Natural killer cell (primary cell): ENCODE data around the gene ZFHX3. TPM values are rescaled to one million over a fixed set of nuclear protein-coding genes. Genes with fewer than 3 reads are reported as not detected.

Source experiments
- ATAC-seq, 3 donors: fragments of 150-1000 bp in 2 of 3; fragments of 200-7000 bp in 1 of 3; cut with Tn5 transposase; 1 replicate in 1 of 3; 2 replicates in 2 of 3; pipeline ENCODE4 v1.10.0; 2021; ENCODE audit warnings: mild to moderate bottlenecking in 2 of 3, moderate library complexity in 2 of 3
- DNase-seq, 2 donors: peaks; one replicate each; pipeline versions ENCODE4 v3.0.0 to v3.0.0-alpha.2; 2013 to 2021; ENCODE audit warnings: mixed read lengths in 1 of 2
- H3K27ac ChIP-seq: one replicate; pipeline ENCODE4 v1.5.1; 2013; ENCODE audit warnings: mild to moderate bottlenecking, low read length
- H3K27me3 ChIP-seq: one replicate; pipeline ENCODE4 v1.6.1; 2013; ENCODE audit warnings: low read length; ENCODE audit not compliant: control insufficient read depth, insufficient read depth
- H3K36me3 ChIP-seq: one replicate; pipeline ENCODE4 v1.6.1; 2013; ENCODE audit warnings: low read length; ENCODE audit not compliant: control insufficient read depth, insufficient read depth
- H3K4me1 ChIP-seq: one replicate; pipeline ENCODE4 v1.6.1; 2013; ENCODE audit warnings: low read length; ENCODE audit not compliant: control insufficient read depth, insufficient read depth
- H3K4me3 ChIP-seq: one replicate; pipeline ENCODE4 v1.5.1; 2013; ENCODE audit warnings: low read length
- H3K9me3 ChIP-seq: one replicate; pipeline ENCODE4 v1.6.1; 2013; ENCODE audit warnings: low read length; ENCODE audit not compliant: control insufficient read depth, insufficient read depth
- H3K27ac Mint-ChIP-seq, 2 donors: one replicate each; pipeline ENCODE4 v1.8.0; 2022; ENCODE audit warnings: mild to moderate bottlenecking in 2 of 2, mixed read lengths in 2 of 2, moderate library complexity in 1 of 2
- H3K27me3 Mint-ChIP-seq, 2 donors: one replicate each; pipeline ENCODE4 v1.8.0; 2022; ENCODE audit warnings: low read depth in 2 of 2, mixed read lengths in 2 of 2
- H3K36me3 Mint-ChIP-seq: one replicate; pipeline ENCODE4 v1.8.0; 2022; ENCODE audit warnings: mixed read lengths
- H3K4me1 Mint-ChIP-seq, 2 donors: one replicate each; pipeline ENCODE4 v1.8.0; 2022; ENCODE audit warnings: mixed read lengths in 2 of 2
- H3K4me3 Mint-ChIP-seq: one replicate; pipeline ENCODE4 v1.8.0; 2022; ENCODE audit warnings: mild to moderate bottlenecking, moderate library complexity, mixed read lengths
- H3K9me3 Mint-ChIP-seq, 2 donors: one replicate each; pipeline ENCODE4 v1.8.0; 2022; ENCODE audit warnings: mixed read lengths in 2 of 2
- WGBS: methylation state at CpG from one replicate; pipeline ENCODE4 v1.1.7; 2013; ENCODE audit warnings: missing lambda C conversion rate; ENCODE audit not compliant: insufficient coverage; 5-methylcytosine and 5-hydroxymethylcytosine counted together
- intact Hi-C: fragments of 100-400 bp; cut with micrococcal nuclease; formaldehyde crosslinking; loops from one replicate; pipeline ENCODE4 v1.14.2; 2022
- total RNA-seq, 4 donors: library from RNA; stranded (reverse); fragments of 120-200 nt in 1 of 4; gene quantifications; one replicate each; pipeline versions ENCODE4 v1.2.3 to v1.2.4, GENCODE V29; 2013 to 2022
- TF ChIP-seq, protein P1 (sequence below): fragments of 200-600 bp; IDR thresholded peaks from one replicate; pipeline ENCODE4 v1.8.0; 2022; ENCODE audit warnings: antibody characterized with exemption

The ZFHX3 gene
- total RNA-seq, 3 donors from 2014 or later (not counting 1 experiment from before 2014, with no cell fraction given) = 5.8 to 7.8 (median 7.5) TPM

DNA sequence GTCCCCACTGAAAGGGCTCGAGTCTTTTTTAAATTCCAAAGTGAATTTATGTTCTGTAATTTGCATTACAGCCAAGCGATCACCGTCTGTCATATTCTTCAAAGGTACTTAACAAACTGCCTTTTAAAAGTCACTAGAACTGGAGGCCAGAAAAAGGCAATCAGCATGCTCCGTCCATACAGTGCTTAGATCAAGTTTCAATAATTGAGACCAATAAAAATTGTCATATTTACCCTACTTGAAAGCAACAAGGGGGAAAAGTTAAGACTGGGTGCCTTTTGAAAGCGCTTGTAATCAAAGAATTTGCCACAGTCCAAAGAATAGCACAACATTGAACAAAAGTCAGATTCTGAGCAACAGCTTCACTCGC lies 9.0 kb upstream of the ZFHX3 start:
- H3K36me3 ChIP-seq = no peaks in the 10 kb centered on the region
- no peaks in the 10 kb centered on the region for H3K9me3 ChIP-seq
- ATAC-seq = no peak
- no peak for DNase-seq
- H3K4me3 ChIP-seq = no peak overlapping the region
- peak overlapping the region; percentile 99 for H3K4me3 Mint-ChIP-seq
- peaks cover 24 to 53% of the 10 kb centered on the region in 2 donors for H3K27me3 Mint-ChIP-seq
- H3K4me1 Mint-ChIP-seq = peaks cover 36 to 37% of the 10 kb centered on the region in 2 donors
- TF ChIP-seq, protein P1, sequence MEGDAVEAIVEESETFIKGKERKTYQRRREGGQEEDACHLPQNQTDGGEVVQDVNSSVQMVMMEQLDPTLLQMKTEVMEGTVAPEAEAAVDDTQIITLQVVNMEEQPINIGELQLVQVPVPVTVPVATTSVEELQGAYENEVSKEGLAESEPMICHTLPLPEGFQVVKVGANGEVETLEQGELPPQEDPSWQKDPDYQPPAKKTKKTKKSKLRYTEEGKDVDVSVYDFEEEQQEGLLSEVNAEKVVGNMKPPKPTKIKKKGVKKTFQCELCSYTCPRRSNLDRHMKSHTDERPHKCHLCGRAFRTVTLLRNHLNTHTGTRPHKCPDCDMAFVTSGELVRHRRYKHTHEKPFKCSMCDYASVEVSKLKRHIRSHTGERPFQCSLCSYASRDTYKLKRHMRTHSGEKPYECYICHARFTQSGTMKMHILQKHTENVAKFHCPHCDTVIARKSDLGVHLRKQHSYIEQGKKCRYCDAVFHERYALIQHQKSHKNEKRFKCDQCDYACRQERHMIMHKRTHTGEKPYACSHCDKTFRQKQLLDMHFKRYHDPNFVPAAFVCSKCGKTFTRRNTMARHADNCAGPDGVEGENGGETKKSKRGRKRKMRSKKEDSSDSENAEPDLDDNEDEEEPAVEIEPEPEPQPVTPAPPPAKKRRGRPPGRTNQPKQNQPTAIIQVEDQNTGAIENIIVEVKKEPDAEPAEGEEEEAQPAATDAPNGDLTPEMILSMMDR = no peak
- H3K36me3 Mint-ChIP-seq = peaks cover 7% of the 10 kb centered on the region
- H3K27ac Mint-ChIP-seq = peak overlapping the region; percentile 64 to 73
- H3K27ac ChIP-seq = no peak overlapping the region
- intact Hi-C loops = no loop called here
- peaks cover 13% of the 10 kb centered on the region for H3K27me3 ChIP-seq
- no peaks in the 10 kb centered on the region for H3K9me3 Mint-ChIP-seq
- WGBS = 72% methylated on average over 6 of the region's 6 CpGs
- H3K4me1 ChIP-seq = peaks cover 12% of the 10 kb centered on the region

DNA sequence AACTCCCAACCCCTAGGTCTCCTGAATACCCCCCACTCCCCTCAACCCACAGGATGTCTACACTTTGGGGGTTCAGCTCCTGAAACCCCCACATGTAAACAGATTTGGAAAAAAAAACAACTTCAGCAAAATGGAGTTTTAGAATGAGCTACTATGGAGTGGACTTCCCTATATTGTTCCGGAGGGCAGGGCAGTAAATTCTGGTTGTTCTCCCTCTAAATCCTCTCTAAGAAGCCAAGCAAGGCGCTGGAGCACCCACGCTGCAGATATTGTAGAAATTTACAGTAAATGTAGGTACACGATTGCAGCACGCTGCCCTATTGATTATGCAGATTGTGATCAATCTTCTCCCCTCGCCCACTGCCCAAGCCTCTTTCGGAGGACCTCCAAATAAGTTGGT lies 8.5 kb upstream of the ZFHX3 start:
- H3K36me3 ChIP-seq = no peaks in the 10 kb centered on the region
- Mint-ChIP-seq H3K9me3 (no peaks in the 10 kb centered on the region), H3K4me3 (peak overlapping the region; percentile 99), H3K27me3 (peaks cover 21 to 48% of the 10 kb centered on the region in 2 donors), H3K36me3 (peaks cover 7% of the 10 kb centered on the region), H3K4me1 (peaks cover 36 to 37% of the 10 kb centered on the region in 2 donors), H3K27ac (no peak overlapping the region)
- no peak for DNase-seq
- intact Hi-C loops = no loop called here
- H3K4me1 ChIP-seq = peaks cover 12% of the 10 kb centered on the region
- 90% methylated on average over 7 of the region's 7 CpGs for WGBS
- H3K27ac ChIP-seq = no peak overlapping the region
- no peak for ATAC-seq
- H3K4me3 ChIP-seq = no peak overlapping the region
- peaks cover 9% of the 10 kb centered on the region for H3K27me3 ChIP-seq
- TF ChIP-seq, protein P1 = no peak
- H3K9me3 ChIP-seq = no peaks in the 10 kb centered on the region

DNA sequence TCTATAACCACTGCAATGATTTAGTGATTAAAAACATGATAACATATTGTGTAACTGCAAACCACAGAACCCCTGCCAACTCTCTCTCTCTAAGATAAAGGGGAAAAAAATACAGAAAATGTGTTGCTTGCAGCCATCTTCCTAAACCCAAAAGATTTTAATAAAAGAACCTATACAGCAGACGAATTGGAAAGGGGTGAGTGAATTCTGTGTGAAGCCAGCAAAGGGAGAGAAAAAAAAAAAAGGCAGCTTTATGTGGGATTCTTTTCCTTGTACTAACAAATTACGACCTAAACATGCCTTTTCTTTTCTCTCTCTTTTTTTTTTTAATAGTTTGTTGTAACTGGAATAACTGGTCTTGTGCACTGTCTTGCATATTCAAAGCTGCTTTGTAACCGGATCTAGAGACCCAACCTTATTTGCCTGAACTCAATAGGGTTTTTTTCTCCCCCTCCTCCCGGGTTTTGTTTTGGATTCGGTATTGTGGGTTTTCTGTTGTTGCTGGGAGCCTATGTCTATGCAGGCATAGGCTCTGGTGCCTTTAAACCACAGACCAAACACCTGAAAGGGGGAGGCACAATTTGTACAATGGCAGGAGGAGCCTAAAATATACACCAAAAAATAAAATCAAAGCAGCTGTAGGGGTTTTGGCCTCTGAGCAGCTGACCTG lies 7.0 kb upstream of the ZFHX3 start:
- Histone ChIP-seq H3K27me3 (no peaks in the 10 kb centered on the region), H3K4me3 (no peak overlapping the region), H3K27ac (no peak overlapping the region), H3K9me3 (no peaks in the 10 kb centered on the region), H3K4me1 (peaks cover 12% of the 10 kb centered on the region), H3K36me3 (no peaks in the 10 kb centered on the region)
- Mint-ChIP-seq H3K27me3 (peaks cover 18 to 37% of the 10 kb centered on the region in 2 donors), H3K27ac (no peak overlapping the region), H3K4me1 (peaks cover 35 to 37% of the 10 kb centered on the region in 2 donors), H3K36me3 (peaks cover 7% of the 10 kb centered on the region), H3K9me3 (no peaks in the 10 kb centered on the region), H3K4me3 (no peak overlapping the region)
- WGBS = 20% methylated on average over 1 of the region's 5 CpGs
- ATAC-seq (no peak), DNase-seq (no peak)
- TF ChIP-seq, protein P1 = no peak
- intact Hi-C loops = no loop called here

DNA sequence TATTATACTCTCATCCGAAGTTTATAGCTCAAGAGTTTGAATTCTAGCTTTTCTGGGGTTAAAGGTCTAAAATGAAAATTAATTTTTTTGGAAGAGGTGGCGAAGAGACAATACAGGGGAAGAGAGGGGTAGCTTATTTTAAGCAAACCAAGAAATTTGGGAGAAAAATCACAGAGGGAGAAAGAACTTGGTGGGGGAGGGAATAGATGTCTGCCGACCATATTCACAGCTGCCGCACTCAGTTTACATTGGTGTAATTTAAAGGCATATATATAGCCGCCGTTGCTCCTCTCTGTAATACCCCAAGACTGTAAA lies 6.5 kb upstream of the ZFHX3 start:
- peak overlapping the region; percentile 6 for H3K4me3 Mint-ChIP-seq
- peaks cover 7% of the 10 kb centered on the region for H3K36me3 Mint-ChIP-seq
- H3K9me3 ChIP-seq = no peaks in the 10 kb centered on the region
- peaks cover 30 to 35% of the 10 kb centered on the region in 2 donors for H3K4me1 Mint-ChIP-seq
- no peak for DNase-seq
- no peak overlapping the region for H3K27ac Mint-ChIP-seq
- no peak overlapping the region for H3K4me3 ChIP-seq
- 88% methylated on average over 2 of the region's 6 CpGs for WGBS
- no peaks in the 10 kb centered on the region for H3K27me3 ChIP-seq
- TF ChIP-seq, protein P1 = no peak
- intact Hi-C loops = no loop called here
- no peak for ATAC-seq
- peaks cover 12% of the 10 kb centered on the region for H3K4me1 ChIP-seq
- H3K27ac ChIP-seq = no peak overlapping the region
- peaks cover 15 to 32% of the 10 kb centered on the region in 2 donors for H3K27me3 Mint-ChIP-seq
- H3K9me3 Mint-ChIP-seq = no peaks in the 10 kb centered on the region
- H3K36me3 ChIP-seq = no peaks in the 10 kb centered on the region
